ENCODE measurements around the gene DIAPH3. TPM values are rescaled to one million over a fixed set of nuclear protein-coding genes. Genes with fewer than 3 reads are reported as not detected.

The DIAPH3 gene
- polyA plus RNA-seq, 2 of the 4 experiments (the other 2 are of a cell fraction): 10.8 to 13.6 TPM

GRCh38 chr13:59664586-59664985 is 499.1 kb downstream of the DIAPH3 start:
- FAIRE-seq: no peak
- no peak overlapping the region for H3K27ac ChIP-seq
- DNase-seq (ENCODE audit: low read depth in 1 of 2, low spot score in 1 of 2): no peak
- H3K9me3 ChIP-seq: no peaks in the 10 kb centered on the region
- ChIA-PET CTCF (no interaction called here), POLR2A (no interaction called here)
- 66% methylated on average over 8 of the region's 8 CpGs for WGBS (ENCODE audit: missing lambda C conversion rate)
- TF ChIP-seq MAZ (IDR thresholded peaks at IDR 0.05; ENCODE audit: borderline replicate concordance, low read depth, low read length): no peak
- no peak for TF ChIP-seq RARB (CRISPR knock-in tag; IDR thresholded peaks at IDR 0.05)
- no peak for TF ChIP-seq FOSB (CRISPR knock-in tag; IDR thresholded peaks at IDR 0.05)
- no peak for TF ChIP-seq ESRRA (IDR thresholded peaks at IDR 0.05; ENCODE audit: borderline replicate concordance, low read length)
- TF ChIP-seq CHD2 (IDR thresholded peaks at IDR 0.05; ENCODE audit: low read length, partially characterized antibody): no peak
- TF ChIP-seq EP300 (IDR thresholded peaks at IDR 0.05): no peak
- TF ChIP-seq, protein P1, sequence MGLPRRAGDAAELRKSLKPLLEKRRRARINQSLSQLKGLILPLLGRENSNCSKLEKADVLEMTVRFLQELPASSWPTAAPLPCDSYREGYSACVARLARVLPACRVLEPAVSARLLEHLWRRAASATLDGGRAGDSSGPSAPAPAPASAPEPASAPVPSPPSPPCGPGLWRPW (IDR thresholded peaks at IDR 0.05): no peak
- no peak for TF ChIP-seq MAFK (IDR thresholded peaks at IDR 0.05; ENCODE audit: partially characterized antibody)
- no peak for TF ChIP-seq POLR2AphosphoS2 (conservative IDR thresholded peaks at IDR 0.05; ENCODE audit: low read length)
- TF ChIP-seq KDM5A (IDR thresholded peaks at IDR 0.05): no peak
- no peak for TF ChIP-seq ZSCAN20 (CRISPR knock-in tag; IDR thresholded peaks at IDR 0.05)
- no peak for TF ChIP-seq NR3C1 (IDR thresholded peaks at IDR 0.05)
- no peak for TF ChIP-seq PBX3 (IDR thresholded peaks at IDR 0.05)
- no peaks in the 10 kb centered on the region for H3K4me1 ChIP-seq
- H3K4me2 ChIP-seq: no peak overlapping the region
- no peak overlapping the region for H3K4me3 ChIP-seq
- no peak for ATAC-seq

DNA sequence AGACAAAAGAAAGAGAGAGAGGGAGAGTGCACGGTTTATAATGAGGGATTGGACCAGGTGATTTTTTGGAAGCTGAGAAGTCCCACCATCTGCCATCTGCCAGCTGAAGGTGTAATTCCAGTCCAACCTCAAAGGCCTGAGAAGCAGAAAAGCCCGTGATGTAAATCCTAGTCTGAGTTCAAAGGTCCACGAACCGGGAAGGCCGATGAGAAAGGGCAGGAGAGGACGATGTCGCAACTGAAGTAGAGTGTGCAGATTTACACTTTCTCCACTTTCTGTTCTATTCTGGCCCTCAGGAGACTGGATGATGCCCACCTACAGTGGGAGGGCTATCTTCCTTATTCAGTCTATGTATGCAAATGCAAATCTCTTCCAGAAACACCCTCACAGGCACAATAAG is 500.0 kb downstream of the DIAPH3 start:
- CTCF ChIA-PET: no interaction called here
- WGBS (ENCODE audit: missing lambda C conversion rate): 96% methylated on average over 6 of the region's 7 CpGs
- no peak for FAIRE-seq

GRCh38 chr13:59660582-59660981 is 503.1 kb downstream of the DIAPH3 start:
- DNase-seq (ENCODE audit: low read depth in 1 of 2, low spot score in 1 of 2) (no peak), FAIRE-seq (no peak), ATAC-seq (no peak)
- Histone ChIP-seq H3K4me3 (no peak overlapping the region), H3K4me2 (no peak overlapping the region), H3K4me1 (no peaks in the 10 kb centered on the region), H3K27ac (no peak overlapping the region), H3K9me3 (no peaks in the 10 kb centered on the region)
- TF ChIP-seq RFX5 (IDR thresholded peaks at IDR 0.05): no peak
- TF ChIP-seq MAFK (IDR thresholded peaks at IDR 0.05; ENCODE audit: partially characterized antibody): no peak
- no peak for TF ChIP-seq HEYL (CRISPR knock-in tag; IDR thresholded peaks at IDR 0.05)
- TF ChIP-seq CEBPB (IDR thresholded peaks at IDR 0.05): no peak
- TF ChIP-seq MAX (IDR thresholded peaks at IDR 0.05): no peak
- TF ChIP-seq TFCP2L1 (CRISPR knock-in tag; IDR thresholded peaks at IDR 0.05): no peak
- no peak for TF ChIP-seq HOXA7 (CRISPR knock-in tag; IDR thresholded peaks at IDR 0.05)
- no peak for TF ChIP-seq EHMT2 (IDR thresholded peaks at IDR 0.05; ENCODE audit: low read depth)
- TF ChIP-seq CHD4 (IDR thresholded peaks at IDR 0.05; ENCODE audit: borderline replicate concordance): no peak
- TF ChIP-seq RCOR1 (IDR thresholded peaks at IDR 0.05; ENCODE audit: low read depth, low read length): no peak
- TF ChIP-seq, protein P2, sequence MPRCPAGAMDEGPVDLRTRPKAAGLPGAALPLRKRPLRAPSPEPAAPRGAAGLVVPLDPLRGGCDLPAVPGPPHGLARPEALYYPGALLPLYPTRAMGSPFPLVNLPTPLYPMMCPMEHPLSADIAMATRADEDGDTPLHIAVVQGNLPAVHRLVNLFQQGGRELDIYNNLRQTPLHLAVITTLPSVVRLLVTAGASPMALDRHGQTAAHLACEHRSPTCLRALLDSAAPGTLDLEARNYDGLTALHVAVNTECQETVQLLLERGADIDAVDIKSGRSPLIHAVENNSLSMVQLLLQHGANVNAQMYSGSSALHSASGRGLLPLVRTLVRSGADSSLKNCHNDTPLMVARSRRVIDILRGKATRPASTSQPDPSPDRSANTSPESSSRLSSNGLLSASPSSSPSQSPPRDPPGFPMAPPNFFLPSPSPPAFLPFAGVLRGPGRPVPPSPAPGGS (IDR thresholded peaks at IDR 0.05): no peak
- WGBS (ENCODE audit: missing lambda C conversion rate): 70% methylated on average over 5 of the region's 5 CpGs
- POLR2A ChIA-PET: no interaction called here
- CTCF ChIA-PET: interaction anchor here (1.2 kb wide), 1 partner anchor 17 kb away, joined by 3 read pairs; no protein-coding TSS in a partner anchor

More for the DNA sequence above, 500.0 kb downstream of the DIAPH3 start:
- no peak overlapping the region for H3K4me2 ChIP-seq
- no peak for ATAC-seq
- TF ChIP-seq HOXA7 (CRISPR knock-in tag; IDR thresholded peaks at IDR 0.05) (no peak), HEYL (CRISPR knock-in tag; IDR thresholded peaks at IDR 0.05) (no peak), ZFP36 (IDR thresholded peaks at IDR 0.05; ENCODE audit: borderline replicate concordance, partially characterized antibody) (no peak), NFE2L2 (conservative IDR thresholded peaks at IDR 0.05; ENCODE audit: low read length) (no peak), CBX2 (IDR thresholded peaks at IDR 0.05; ENCODE audit: borderline replicate concordance, low read depth) (no peak), RFX5 (IDR thresholded peaks at IDR 0.05) (no peak), ZC3H11A (IDR thresholded peaks at IDR 0.05) (no peak), SMC3 (IDR thresholded peaks at IDR 0.05) (no peak), ZSCAN20 (CRISPR knock-in tag; IDR thresholded peaks at IDR 0.05) (no peak), EHMT2 (IDR thresholded peaks at IDR 0.05; ENCODE audit: low read depth) (no peak), RARB (CRISPR knock-in tag; IDR thresholded peaks at IDR 0.05) (no peak), MAZ (IDR thresholded peaks at IDR 0.05; ENCODE audit: borderline replicate concordance, low read depth, low read length) (no peak), PBX3 (IDR thresholded peaks at IDR 0.05) (no peak)
- no peaks in the 10 kb centered on the region for H3K4me1 ChIP-seq
- no peaks in the 10 kb centered on the region for H3K9me3 ChIP-seq
- no peak overlapping the region for H3K27ac ChIP-seq
- no peak for DNase-seq (ENCODE audit: low read depth in 1 of 2, low spot score in 1 of 2)
- H3K4me3 ChIP-seq: no peak overlapping the region
- POLR2A ChIA-PET: no interaction called here
